Activated CD8-positive, alpha-beta T cell treated with anti-CD3 and anti-CD28 coated beads for 36 hours (primary cell): ENCODE data around the gene SLX9. TPM values are rescaled to one million over a fixed set of nuclear protein-coding genes. Genes with fewer than 3 reads are reported as not detected.
A peak's percentile ranks its signal among the peaks of the same experiment; 100 is the strongest.

ENCODE experiments used
- ATAC-seq: fragments of 200-7000 bp; cut with Tn5 transposase; one replicate; pipeline ENCODE4 v1.10.0; 2021; ENCODE audit warnings: mild to moderate bottlenecking, moderate library complexity
- CTCF ChIA-PET: fragments of 350-600 bp; sonication (Branson Sonifier 250); formaldehyde crosslinking; loops from one replicate; lab custom pipeline; 2021; ENCODE audit warnings: antibody characterized with exemption; lab: Charles Lee
- POLR2A ChIA-PET: fragments of 350-600 bp; sonication (Branson Sonifier 250); formaldehyde crosslinking; loops from one replicate; lab custom pipeline; 2021; ENCODE audit warnings: antibody characterized with exemption; lab: Charles Lee
- DNase-seq: peaks from one replicate; pipeline ENCODE4 v3.0.0-alpha.2; 2020
- H3K27ac Mint-ChIP-seq: one replicate; pipeline ENCODE4 v1.8.0; 2021; ENCODE audit warnings: mild to moderate bottlenecking, mixed read lengths
- H3K27me3 Mint-ChIP-seq: one replicate; pipeline ENCODE4 v1.8.0; 2021; ENCODE audit warnings: mixed read lengths
- H3K36me3 Mint-ChIP-seq: one replicate; pipeline ENCODE4 v1.8.0; 2021; ENCODE audit warnings: low read depth, mixed read lengths
- H3K4me1 Mint-ChIP-seq: one replicate; pipeline ENCODE4 v1.8.0; 2021; ENCODE audit warnings: low read depth, mixed read lengths
- H3K4me3 Mint-ChIP-seq: one replicate; pipeline ENCODE4 v1.8.0; 2021; ENCODE audit warnings: mild to moderate bottlenecking, moderate library complexity, mixed read lengths
- H3K9me3 Mint-ChIP-seq: one replicate; pipeline ENCODE4 v1.8.0; 2021; ENCODE audit warnings: mixed read lengths
- CTCF ChIP-seq: fragments of 200-600 bp; IDR thresholded peaks from one replicate; pipeline ENCODE4 v1.8.0; 2022; ENCODE audit warnings: antibody characterized with exemption, mild to moderate bottlenecking
- intact Hi-C: fragments of 100-400 bp; cut with micrococcal nuclease; formaldehyde crosslinking; loops from one replicate; pipeline ENCODE4 v1.10.0; 2022
- total RNA-seq, 2 experiments: library from RNA; stranded (reverse); gene quantifications; one replicate each; pipeline ENCODE4 v1.2.3, GENCODE V29; 2021

SLX9 gene
- total RNA-seq, 2 experiments from 2014 or later = 76.0 to 76.5 TPM

DNA sequence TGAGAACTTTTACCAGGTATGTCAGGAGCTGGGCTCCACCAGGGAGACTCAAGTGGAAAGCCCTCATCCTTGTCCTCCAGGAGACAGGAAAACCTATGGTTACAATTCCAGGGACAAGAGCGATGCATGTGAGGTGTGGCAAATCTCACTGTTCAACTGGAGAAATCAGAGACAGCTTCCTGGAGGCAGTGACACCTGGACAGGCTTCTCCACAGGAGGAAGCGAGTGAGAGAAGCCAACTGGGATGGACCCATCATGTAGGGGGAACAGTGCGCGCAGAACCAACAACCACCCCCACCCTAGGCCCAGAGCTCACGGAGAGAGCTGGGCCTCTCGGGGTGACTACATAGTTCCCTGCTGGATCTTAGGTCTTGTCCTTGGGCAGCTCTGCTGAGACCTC lies 5.6 kb upstream of the SLX9 start:
- Mint-ChIP-seq H3K4me1 (peaks cover 31% of the 10 kb centered on the region), H3K27me3 (no peaks in the 10 kb centered on the region), H3K36me3 (no peaks in the 10 kb centered on the region), H3K9me3 (no peaks in the 10 kb centered on the region), H3K4me3 (no peak overlapping the region), H3K27ac (no peak overlapping the region)
- no peak for DNase-seq
- intact Hi-C loops = no loop called here
- no peak for TF ChIP-seq CTCF
- no peak for ATAC-seq
- ChIA-PET POLR2A (interaction anchor here (1.0 to 6.1 kb wide), 3 partner anchors 9 to 42 kb away, joined by 4 to 55 read pairs (median 12); no protein-coding TSS in a partner anchor), CTCF (interaction anchor here (1.0 to 8.1 kb wide), 6 partner anchors 10 to 194 kb away, joined by 4 to 83 read pairs (median 6); partner anchors contain the start of gene UBE2G2)

DNA sequence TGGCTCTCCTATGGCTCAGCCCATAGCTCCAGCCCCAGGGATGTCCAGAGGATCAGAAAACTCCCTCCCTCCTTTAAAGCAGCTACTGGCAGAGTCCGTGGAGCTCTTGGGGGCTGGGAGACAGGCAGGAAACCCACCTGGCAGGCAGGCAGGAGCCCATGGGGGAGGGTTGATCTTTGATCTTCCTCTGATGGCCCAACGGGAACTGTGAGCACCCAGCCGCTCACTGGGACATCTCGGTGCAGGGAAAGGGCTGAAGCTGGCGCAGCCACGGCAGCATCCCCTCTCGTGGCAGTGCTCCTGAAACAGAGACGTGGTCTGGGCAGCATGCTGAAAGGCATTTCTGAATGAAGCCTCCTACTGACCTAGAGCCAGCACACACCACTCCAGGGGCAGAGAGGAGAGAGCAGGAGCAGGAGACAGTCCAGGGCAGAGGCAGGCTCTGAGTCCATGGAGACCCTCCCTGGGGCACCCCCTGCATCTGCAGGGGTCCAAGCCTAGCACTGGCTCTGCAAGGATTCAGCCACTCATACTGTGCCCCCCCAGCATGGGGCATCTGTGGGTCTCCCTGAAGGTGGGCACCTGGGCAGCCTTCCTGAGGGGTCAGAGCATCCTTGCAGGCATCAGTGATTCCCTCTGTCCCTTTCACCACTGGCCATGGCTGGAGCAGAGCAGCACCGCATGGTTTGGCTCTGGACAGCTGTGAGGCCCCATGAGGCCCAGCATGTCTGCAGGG lies 4.9 kb upstream of the SLX9 start:
- intact Hi-C loops = no loop called here

GRCh38 chr21:44935533-44935927 lies 4.3 kb upstream of the SLX9 start:
- Mint-ChIP-seq H3K4me1 (peaks cover 19% of the 10 kb centered on the region), H3K36me3 (peaks cover under 1% of the 10 kb centered on the region), H3K27me3 (no peaks in the 10 kb centered on the region), H3K4me3 (no peak overlapping the region), H3K27ac (no peak overlapping the region), H3K9me3 (no peaks in the 10 kb centered on the region)
- intact Hi-C loops = no loop called here
- ATAC-seq = no peak
- no peak for DNase-seq
- CTCF ChIA-PET = interaction anchor here (0.7 to 8.1 kb wide), 3 partner anchors 9 to 142 kb away, joined by 3 to 83 read pairs (median 4); no protein-coding TSS in a partner anchor
- TF ChIP-seq CTCF = no peak
- POLR2A ChIA-PET = no interaction called here

More for the DNA sequence above, 4.9 kb upstream of the SLX9 start:
- no peaks in the 10 kb centered on the region for H3K36me3 Mint-ChIP-seq
- DNase-seq (no peak), ATAC-seq (no peak)
- H3K9me3 Mint-ChIP-seq = no peaks in the 10 kb centered on the region
- no peak for TF ChIP-seq CTCF
- POLR2A ChIA-PET = interaction anchor here (1.0 to 6.1 kb wide), 3 partner anchors 8 to 43 kb away, joined by 4 to 55 read pairs (median 12); no protein-coding TSS in a partner anchor
- CTCF ChIA-PET = interaction anchor here (1.0 to 8.1 kb wide), 5 partner anchors 9 to 193 kb away, joined by 4 to 83 read pairs (median 7); partner anchors contain the start of gene UBE2G2
- no peak overlapping the region for H3K4me3 Mint-ChIP-seq
- H3K4me1 Mint-ChIP-seq = peaks cover 24% of the 10 kb centered on the region
- no peak overlapping the region for H3K27ac Mint-ChIP-seq
- no peaks in the 10 kb centered on the region for H3K27me3 Mint-ChIP-seq

- Mint-ChIP-seq H3K27me3 (no peaks in the 10 kb centered on the region), H3K4me1 (peaks cover 38% of the 10 kb centered on the region), H3K9me3 (no peaks in the 10 kb centered on the region), H3K27ac (peak overlapping the region; percentile 92), H3K36me3 (peaks cover 13% of the 10 kb centered on the region), H3K4me3 (peak overlapping the region; percentile 91)
- DNase-seq (no peak), ATAC-seq (no peak)
- CTCF ChIA-PET = interaction anchor here (1.0 to 2.5 kb wide), 5 partner anchors 11 to 189 kb away, joined by 3 to 9 read pairs (median 4); no protein-coding TSS in a partner anchor
- POLR2A ChIA-PET = interaction anchor here (0.8 to 1.7 kb wide), 5 partner anchors 10 to 65 kb away, joined by 3 to 9 read pairs (median 5); partner anchors contain the start of gene PTTG1IP
- intact Hi-C loops = no loop called here
- no peak for TF ChIP-seq CTCF
Observed at GRCh38 chr21:44938772-44939531, 877 bp upstream of the SLX9 start.
